ENCODE measurements around the gene PPT2.

DNA sequence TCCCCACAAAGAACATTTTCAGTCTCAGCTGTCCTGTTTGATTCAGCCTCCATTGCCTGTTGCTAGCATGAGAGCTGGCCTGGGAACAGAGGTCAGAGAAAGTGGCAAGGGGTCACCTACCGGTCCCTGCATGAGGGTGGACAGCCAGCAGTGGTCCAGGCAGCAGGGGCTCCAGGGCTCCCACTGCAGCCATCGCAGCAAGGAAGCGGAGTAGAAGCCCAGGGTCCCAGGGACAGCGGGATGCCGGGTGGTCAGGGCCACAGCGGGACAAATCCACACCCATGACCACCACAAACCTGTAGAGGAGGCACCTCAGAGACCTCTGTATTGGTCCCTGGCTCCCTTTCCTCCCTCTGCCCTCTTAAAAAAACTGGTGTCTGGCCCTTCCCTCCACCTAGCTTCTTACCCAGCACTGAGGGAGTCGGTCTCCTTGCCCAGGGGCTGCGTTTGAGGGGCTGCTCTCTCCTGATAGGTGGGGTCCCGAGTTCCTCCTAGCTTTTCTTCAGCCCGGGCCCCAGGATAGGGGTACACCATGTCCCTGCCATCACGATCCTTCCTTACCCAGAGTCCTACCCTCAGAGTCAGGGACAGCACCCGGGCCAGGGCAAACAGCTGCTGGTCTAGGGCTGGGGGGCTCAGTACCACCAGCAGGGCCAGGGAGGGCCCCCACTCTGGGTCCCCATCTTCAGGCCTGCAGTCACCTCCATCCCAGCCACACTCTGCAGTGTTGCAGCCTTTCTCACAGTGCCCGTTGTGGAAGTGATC is 47.0 kb downstream of the PPT2 start:
- TF ChIP-seq, protein P1, sequence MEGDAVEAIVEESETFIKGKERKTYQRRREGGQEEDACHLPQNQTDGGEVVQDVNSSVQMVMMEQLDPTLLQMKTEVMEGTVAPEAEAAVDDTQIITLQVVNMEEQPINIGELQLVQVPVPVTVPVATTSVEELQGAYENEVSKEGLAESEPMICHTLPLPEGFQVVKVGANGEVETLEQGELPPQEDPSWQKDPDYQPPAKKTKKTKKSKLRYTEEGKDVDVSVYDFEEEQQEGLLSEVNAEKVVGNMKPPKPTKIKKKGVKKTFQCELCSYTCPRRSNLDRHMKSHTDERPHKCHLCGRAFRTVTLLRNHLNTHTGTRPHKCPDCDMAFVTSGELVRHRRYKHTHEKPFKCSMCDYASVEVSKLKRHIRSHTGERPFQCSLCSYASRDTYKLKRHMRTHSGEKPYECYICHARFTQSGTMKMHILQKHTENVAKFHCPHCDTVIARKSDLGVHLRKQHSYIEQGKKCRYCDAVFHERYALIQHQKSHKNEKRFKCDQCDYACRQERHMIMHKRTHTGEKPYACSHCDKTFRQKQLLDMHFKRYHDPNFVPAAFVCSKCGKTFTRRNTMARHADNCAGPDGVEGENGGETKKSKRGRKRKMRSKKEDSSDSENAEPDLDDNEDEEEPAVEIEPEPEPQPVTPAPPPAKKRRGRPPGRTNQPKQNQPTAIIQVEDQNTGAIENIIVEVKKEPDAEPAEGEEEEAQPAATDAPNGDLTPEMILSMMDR (IDR thresholded peaks at IDR 0.05), result no peak
- no peak for TF ChIP-seq POLR2AphosphoS5 (IDR thresholded peaks at IDR 0.05)
